ENCODE measurements around the gene EPB41. TPM values are rescaled to one million over a fixed set of nuclear protein-coding genes. Genes with fewer than 3 reads are reported as not detected.

Gene EPB41
- 100 to 1,000 TPM; 110 to 183 (median 126) TPM for total RNA-seq

GRCh38 chr1:28914228-28915030 is at the start of gene EPB41:
TSS of gene EPB41 (plus strand) at chr1:28914569. CDS start at chr1:28987438, 72,869 bp downstream.
- H3K4me3 ChIP-seq: peak within 1 kb of the TSS; percentile 79 to 96 (median 94)
- no peaks in the 10 kb centered on the region for H3K9me3 ChIP-seq
- peak within 1 kb of the TSS; percentile 69 to 95 (median 74) for H3K27ac ChIP-seq
- no peaks in the 10 kb centered on the region for H3K36me3 ChIP-seq
- H3K4me1 ChIP-seq: peaks cover 0 to 7% (median 2%) of the 10 kb centered on the region in 4 donors
- TF ChIP-seq POLR2A (IDR thresholded peaks at IDR 0.05) (peak; percentile 40 to 61), CTCF (IDR thresholded peaks at IDR 0.05) (no peak)
- DNase-seq: peak; percentile 91 to 97 (median 93)
- H3K27me3 ChIP-seq: no peaks in the 10 kb centered on the region

GRCh38 chr1:28864695-28865094 is 49.7 kb upstream of the EPB41 start:
- no peaks in the 10 kb centered on the region for H3K9me3 ChIP-seq
- no peak overlapping the region for H3K27ac ChIP-seq
- H3K36me3 ChIP-seq: no peaks in the 10 kb centered on the region
- no peak overlapping the region for H3K4me3 ChIP-seq
- no peak for DNase-seq
- H3K27me3 ChIP-seq: no peaks in the 10 kb centered on the region
- TF ChIP-seq CTCF (IDR thresholded peaks at IDR 0.05) (no peak), POLR2A (IDR thresholded peaks at IDR 0.05) (no peak)
- no peaks in the 10 kb centered on the region for H3K4me1 ChIP-seq

GRCh38 chr1:28865997-28866650 is 48.2 kb upstream of the EPB41 start:
- Histone ChIP-seq H3K36me3 (no peaks in the 10 kb centered on the region), H3K9me3 (no peaks in the 10 kb centered on the region), H3K27ac (no peak overlapping the region), H3K27me3 (no peaks in the 10 kb centered on the region), H3K4me3 (no peak overlapping the region), H3K4me1 (no peaks in the 10 kb centered on the region)
- TF ChIP-seq CTCF (IDR thresholded peaks at IDR 0.05): no peak
- no peak for TF ChIP-seq POLR2A (IDR thresholded peaks at IDR 0.05)
- peak in 1 of 3 donors; percentile 74 for DNase-seq

GRCh38 chr1:28867850-28868249 is 46.5 kb upstream of the EPB41 start:
- no peak for DNase-seq
- no peaks in the 10 kb centered on the region for H3K9me3 ChIP-seq
- no peak overlapping the region for H3K4me3 ChIP-seq
- TF ChIP-seq CTCF (IDR thresholded peaks at IDR 0.05) (no peak), POLR2A (IDR thresholded peaks at IDR 0.05) (no peak)
- no peaks in the 10 kb centered on the region for H3K36me3 ChIP-seq
- H3K27ac ChIP-seq: no peak overlapping the region
- H3K4me1 ChIP-seq: peaks cover 0 to 6% (median 0%) of the 10 kb centered on the region in 4 donors
- H3K27me3 ChIP-seq: no peaks in the 10 kb centered on the region

GRCh38 chr1:28869952-28870351 is 44.4 kb upstream of the EPB41 start:
- Histone ChIP-seq H3K27me3 (no peaks in the 10 kb centered on the region), H3K36me3 (no peaks in the 10 kb centered on the region), H3K4me1 (peaks cover 0 to 6% (median 0%) of the 10 kb centered on the region in 4 donors), H3K4me3 (no peak overlapping the region), H3K27ac (no peak overlapping the region), H3K9me3 (no peaks in the 10 kb centered on the region)
- no peak for DNase-seq
- no peak for TF ChIP-seq CTCF (IDR thresholded peaks at IDR 0.05)
- no peak for TF ChIP-seq POLR2A (IDR thresholded peaks at IDR 0.05)

Data from Peyer's patch (tissue), 4 donors.